HG02884 (cell line): ENCODE data around the gene ARHGEF1.

Experiments
- ATAC-seq: cut with Tn5 transposase; IDR thresholded peaks from one replicate; pipeline ENCODE4 v1.9.1; 2021; ENCODE audit warnings: mild to moderate bottlenecking, moderate library complexity; ENCODE audit not compliant: unreplicated experiment

Gene ARHGEF1

GRCh38 chr19:41882568-41883462 lies at the start of gene ARHGEF1:
Gene ARHGEF1, plus strand, starts transcription at chr19:41883184. Its CDS starts 4,899 bp downstream, at chr19:41888083.
- no peak for ATAC-seq

GRCh38 chr19:41837981-41838708 lies 44.8 kb upstream of the ARHGEF1 start:
- no peak for ATAC-seq

GRCh38 chr19:41839211-41839610 lies 43.8 kb upstream of the ARHGEF1 start:
- no peak for ATAC-seq

- ATAC-seq, result no peak
Measured at GRCh38 chr19:41843371-41843770, 39.6 kb upstream of the ARHGEF1 start.

GRCh38 chr19:41844601-41845000 lies 38.4 kb upstream of the ARHGEF1 start, which contains the start of gene LYPD4:
Gene LYPD4, minus strand, starts transcription at chr19:41844683. Its CDS starts 5,398 bp downstream, at chr19:41839285.
- ATAC-seq, result no peak

- ATAC-seq, result no peak
Measured at GRCh38 chr19:41845001-41845050, 38.2 kb upstream of the ARHGEF1 start, which contains the start of gene DMRTC2. Gene DMRTC2, plus strand, starts transcription at chr19:41845042. Its CDS starts 2,387 bp downstream, at chr19:41847429.

GRCh38 chr19:41845051-41845590 lies 37.9 kb upstream of the ARHGEF1 start:
- no peak for ATAC-seq

- ATAC-seq, result no peak
Measured at GRCh38 chr19:41847351-41848105, 35.5 kb upstream of the ARHGEF1 start.

- no peak for ATAC-seq
Measured at GRCh38 chr19:41848666-41849065, 34.3 kb upstream of the ARHGEF1 start.

- ATAC-seq, result no peak
Measured at GRCh38 chr19:41849067-41849466, 33.9 kb upstream of the ARHGEF1 start.

GRCh38 chr19:41850381-41850780 lies 32.6 kb upstream of the ARHGEF1 start:
- no peak for ATAC-seq

- ATAC-seq, result no peak
Measured at GRCh38 chr19:41851456-41851855, 31.5 kb upstream of the ARHGEF1 start.

- no peak for ATAC-seq
Measured at GRCh38 chr19:41853344-41853743, 29.6 kb upstream of the ARHGEF1 start.

- no peak for ATAC-seq
Measured at GRCh38 chr19:41853768-41854167, 29.2 kb upstream of the ARHGEF1 start.

GRCh38 chr19:41859213-41859617 lies 23.8 kb upstream of the ARHGEF1 start:
- no peak for ATAC-seq

GRCh38 chr19:41859618-41860418 lies 23.2 kb upstream of the ARHGEF1 start, which contains the start of gene RPS19:
Gene RPS19, plus strand, starts transcription at chr19:41860255. Its CDS starts 520 bp downstream, at chr19:41860775.
- peak; percentile 68 for ATAC-seq

GRCh38 chr19:41860419-41861115 lies 22.4 kb upstream of the ARHGEF1 start:
- ATAC-seq, result no peak

- ATAC-seq, result no peak
Measured at GRCh38 chr19:41861116-41861768, 21.7 kb upstream of the ARHGEF1 start.

GRCh38 chr19:41861846-41862245 lies 21.1 kb upstream of the ARHGEF1 start:
- no peak for ATAC-seq
